HL-60/S4 treated with retinoic acid at 250 ng/mL for 4 days and 3 days (cell line): ENCODE measurements around the gene APOL2.
"Not testable (repeated sequence)": the region's sequence is repeated elsewhere in the genome, so short reads cannot be mapped to it uniquely, and the experiment has no call there.

Experiments
- in situ Hi-C: fragments of 300-500 bp; cut with MboI; formaldehyde crosslinking; loops from 2 replicates; pipeline ENCODE4 v1.7.0; 2022; ENCODE audit warnings: low sequenced_read_pairs

APOL2 gene

DNA sequence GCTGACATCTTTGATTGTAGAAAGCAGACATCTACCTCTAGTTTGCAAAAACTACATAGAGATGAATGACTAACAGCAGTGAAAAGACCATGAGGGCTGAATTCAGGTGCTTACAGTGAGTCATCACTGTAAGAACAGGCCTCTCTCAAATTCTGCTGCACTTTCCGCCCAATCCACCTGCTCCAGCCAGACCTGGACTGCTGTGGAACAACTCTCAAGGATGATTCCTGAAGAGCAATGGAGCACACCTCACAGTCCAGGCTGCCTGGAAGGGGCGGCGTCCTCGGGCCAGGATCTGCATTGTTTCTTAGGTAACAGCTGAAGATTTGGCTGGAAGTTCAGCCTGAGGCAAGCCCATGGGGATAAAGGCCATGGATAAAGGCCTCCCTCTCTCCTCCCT lies 15.1 kb downstream of the APOL2 start:
- in situ Hi-C loops = no loop called here

- in situ Hi-C loops = no loop called here
Observed at GRCh38 chr22:36223504-36223903, 15.8 kb downstream of the APOL2 start.

DNA sequence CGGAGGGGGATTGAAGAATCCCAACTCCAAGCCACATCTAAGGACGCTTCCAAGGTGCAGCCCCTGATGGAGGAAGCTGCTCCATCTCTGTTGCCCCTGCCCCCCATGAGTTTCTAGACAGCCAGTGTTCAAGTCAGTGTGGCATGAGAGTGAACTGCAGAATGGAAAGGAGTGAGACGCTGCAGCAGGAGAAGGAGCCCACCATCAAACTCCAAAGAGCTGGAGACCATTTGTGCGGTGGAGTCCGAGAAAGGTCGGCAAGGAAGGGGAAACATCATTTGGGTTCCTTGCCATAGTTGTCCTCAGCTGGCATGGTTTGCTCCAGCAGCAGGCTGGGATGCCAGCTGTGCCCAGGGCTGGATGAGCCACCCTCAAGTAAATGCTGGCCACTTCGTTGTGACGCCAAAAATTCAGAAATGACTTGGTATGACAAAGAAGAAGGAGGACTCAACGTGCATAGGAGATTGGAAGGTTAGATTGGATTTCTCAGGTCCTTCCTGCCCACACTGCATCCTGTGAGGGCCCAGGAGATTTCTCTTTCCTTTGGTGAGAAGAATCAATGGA lies 16.4 kb downstream of the APOL2 start:
- in situ Hi-C loops = no loop called here

DNA sequence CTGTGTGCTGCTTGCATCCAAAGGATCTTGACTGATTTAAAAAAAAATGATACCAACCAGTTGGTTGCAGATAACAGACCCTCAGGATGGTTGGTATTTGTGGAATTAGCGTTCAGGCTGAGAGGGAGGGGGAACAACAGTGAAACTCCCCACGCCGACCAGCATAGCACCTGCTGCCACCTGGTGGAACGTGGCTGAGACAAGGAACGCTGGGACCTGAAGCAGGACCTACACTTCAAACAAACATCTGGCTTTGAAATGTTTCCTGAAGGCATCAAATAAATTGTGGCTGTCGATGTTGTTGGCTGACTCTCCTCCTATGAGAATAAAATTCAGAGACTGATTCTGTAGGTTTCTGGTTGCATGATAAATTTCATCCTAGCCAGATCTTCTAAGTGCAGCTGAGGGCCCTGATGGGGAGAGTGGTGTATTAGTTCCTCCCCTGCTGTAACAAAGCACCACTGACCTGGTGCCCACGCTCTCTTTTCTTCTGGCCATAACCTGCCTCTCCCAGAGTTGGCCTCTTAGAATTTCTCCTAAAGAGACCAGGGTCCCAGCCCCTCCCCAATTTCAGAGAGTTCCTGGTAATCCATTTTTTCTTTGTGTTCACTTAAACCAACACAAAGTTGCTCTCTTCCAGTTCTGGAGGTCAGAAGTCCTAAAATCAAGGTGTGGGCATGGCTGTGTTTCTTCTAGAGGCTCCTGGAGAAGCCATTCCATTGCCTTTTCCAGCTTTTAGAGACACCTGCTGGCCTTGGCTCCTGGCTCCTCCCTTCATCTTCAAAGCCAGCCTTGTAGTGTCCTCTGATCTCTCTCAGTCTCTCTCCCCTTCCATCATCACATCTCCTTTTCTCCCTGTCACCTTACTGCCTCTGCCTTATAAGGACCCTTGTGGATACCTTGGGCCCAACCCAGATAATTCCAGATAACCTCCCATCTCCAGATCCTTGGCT lies 17.3 kb downstream of the APOL2 start:
- in situ Hi-C loops = no loop called here

- in situ Hi-C loops = no loop called here
Observed at GRCh38 chr22:36220451-36220921, 18.8 kb downstream of the APOL2 start.

- in situ Hi-C loops = no loop called here
Observed at GRCh38 chr22:36218648-36219193, 20.6 kb downstream of the APOL2 start.

- in situ Hi-C loops = no loop called here
Observed at GRCh38 chr22:36215981-36216380, 23.3 kb downstream of the APOL2 start.

DNA sequence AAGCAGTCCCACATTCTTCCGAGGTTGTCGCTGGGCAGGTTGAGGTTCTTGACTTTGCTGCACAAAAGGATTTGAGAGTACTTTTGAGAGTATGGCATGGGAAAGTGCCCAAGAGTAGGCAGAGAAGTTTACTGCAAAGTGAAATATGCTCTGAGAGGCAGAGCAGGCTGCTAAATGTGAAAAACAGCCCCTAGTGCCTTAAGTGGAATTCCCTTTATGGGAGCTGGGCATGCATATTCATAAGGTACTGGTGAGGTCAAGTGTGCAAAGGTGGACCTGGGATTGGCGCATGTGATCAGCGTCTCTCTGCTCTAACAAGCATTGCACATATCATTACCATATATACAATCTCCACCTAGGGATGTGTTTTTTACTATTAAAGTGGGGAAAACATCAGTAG lies 25.7 kb downstream of the APOL2 start:
- in situ Hi-C loops = no loop called here

GRCh38 chr22:36212901-36213300 lies 26.4 kb downstream of the APOL2 start:
- in situ Hi-C loops = no loop called here

- in situ Hi-C loops = no loop called here
Observed at GRCh38 chr22:36211237-36211861, 28.0 kb downstream of the APOL2 start.

GRCh38 chr22:36210224-36210623 lies 29.1 kb downstream of the APOL2 start:
- in situ Hi-C loops = no loop called here

GRCh38 chr22:36209488-36209908 lies 29.8 kb downstream of the APOL2 start:
- in situ Hi-C loops = not testable (repeated sequence)

DNA sequence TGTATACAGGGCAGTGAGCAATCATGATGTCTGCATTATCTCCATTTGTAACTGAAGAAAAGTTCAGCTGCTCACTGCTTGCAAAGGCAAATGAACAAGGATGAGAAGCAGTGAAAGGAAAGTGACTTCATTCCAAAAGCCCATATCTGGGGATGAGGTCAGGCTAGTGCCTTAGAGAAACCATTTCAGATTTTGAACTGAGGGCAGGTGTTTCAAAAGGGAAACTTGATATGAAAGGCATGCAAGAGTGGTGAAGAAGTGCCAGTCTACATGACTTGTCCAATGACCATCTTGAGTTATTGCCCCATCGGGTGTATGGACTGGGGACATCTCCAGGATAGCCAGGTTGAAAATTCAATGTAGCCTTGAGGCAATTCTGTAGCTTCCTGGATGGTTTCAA lies 30.4 kb downstream of the APOL2 start:
- in situ Hi-C loops = no loop called here

DNA sequence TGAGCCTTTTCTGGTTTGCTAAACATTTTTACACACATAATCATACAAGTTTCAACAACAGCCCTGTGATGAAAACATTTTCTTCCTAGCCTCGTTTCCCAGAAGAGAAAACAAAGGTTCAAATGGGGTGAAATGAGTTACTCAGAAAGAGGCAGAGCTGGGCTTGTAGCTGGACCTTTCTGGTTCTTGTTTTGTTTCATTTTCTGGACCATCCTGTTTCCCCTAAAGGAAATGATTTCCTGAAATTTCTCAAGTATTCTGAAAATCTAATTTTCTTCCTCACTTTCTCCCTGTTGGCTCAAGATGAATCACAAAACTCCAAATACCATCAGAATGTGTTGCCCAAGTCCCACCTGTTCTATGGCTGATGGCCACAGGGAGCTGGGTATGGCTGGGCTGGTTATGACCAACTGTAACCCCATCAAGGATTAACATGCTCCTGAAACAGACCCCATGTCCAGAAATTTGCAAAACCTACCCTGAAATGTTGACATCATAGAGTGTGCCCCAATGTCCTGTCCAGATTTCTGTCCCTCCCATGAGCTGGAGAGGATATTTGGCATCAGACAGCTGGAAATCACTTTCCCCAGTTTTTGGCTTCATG lies 31.1 kb downstream of the APOL2 start:
- in situ Hi-C loops = no loop called here

- in situ Hi-C loops = no loop called here
Observed at GRCh38 chr22:36206255-36206654, 33.1 kb downstream of the APOL2 start.

DNA sequence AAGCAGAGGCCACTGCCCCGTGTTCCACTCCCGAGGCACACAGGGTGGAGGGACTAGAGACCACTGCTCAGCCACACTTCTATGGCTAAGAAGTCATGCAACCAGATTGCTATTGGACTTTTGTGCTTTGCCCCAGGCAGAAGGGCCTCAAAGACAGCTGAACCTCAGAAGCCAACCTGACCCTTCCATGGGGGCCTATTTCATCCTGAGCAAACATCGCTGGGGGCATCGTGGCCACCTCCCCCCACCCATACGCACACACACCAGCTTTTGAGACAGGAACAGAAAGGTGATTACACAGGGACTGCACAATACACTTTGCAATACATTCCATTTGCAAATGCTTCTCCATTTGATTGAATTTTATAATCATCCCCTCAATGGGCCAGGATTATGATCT lies 33.8 kb downstream of the APOL2 start:
- in situ Hi-C loops = not testable (repeated sequence)

DNA sequence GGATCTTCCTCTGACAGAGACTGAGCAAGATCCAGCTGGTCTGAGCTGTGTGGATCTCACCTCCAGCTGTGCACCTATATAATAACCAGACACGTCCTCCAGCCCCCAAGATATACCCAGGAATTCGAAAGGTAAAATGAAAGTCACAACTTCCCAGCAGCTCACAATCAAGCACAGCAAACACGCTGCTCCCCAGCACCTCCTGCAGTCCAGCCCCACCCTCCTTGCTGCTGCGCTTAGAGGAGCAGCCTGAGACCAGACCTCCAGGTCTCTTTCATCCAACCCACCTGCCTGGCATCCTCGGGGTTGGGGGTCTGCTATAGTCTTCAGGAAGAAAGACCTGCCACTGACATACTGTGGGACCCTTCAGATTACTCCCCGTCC lies 34.7 kb downstream of the APOL2 start:
- in situ Hi-C loops = no loop called here

- in situ Hi-C loops = no loop called here
Observed at GRCh38 chr22:36204001-36204631, 35.2 kb downstream of the APOL2 start.

- in situ Hi-C loops = not testable (repeated sequence)
Observed at GRCh38 chr22:36203441-36203840, 35.9 kb downstream of the APOL2 start.

- in situ Hi-C loops = not testable (repeated sequence)
Observed at GRCh38 chr22:36202906-36203305, 36.4 kb downstream of the APOL2 start.
